Kidney (tissue), 22 donors: Measurements from ENCODE around the gene LYZL4. TPM values are rescaled to one million over a fixed set of nuclear protein-coding genes. Genes with fewer than 3 reads are reported as not detected.

Experiments used
- DNase-seq, 5 donors: peaks; one replicate each; pipeline ENCODE4 v3.0.0-alpha.2; 2013 to 2020
- FAIRE-seq: peaks from 2 replicates; lab custom pipeline; 2012; peaks lifted over from hg19 to GRCh38; lab: Jason Lieb, UNC
- H3K27ac ChIP-seq, 2 donors: one replicate each; pipeline ENCODE4 v1.7.0; 2013; ENCODE audit warnings: low read depth in 2 of 2, low read length in 2 of 2, inconsistent platforms in 1 of 2
- H3K27me3 ChIP-seq: one replicate; pipeline ENCODE4 v1.7.1; 2013; ENCODE audit warnings: low read length, inconsistent platforms; ENCODE audit not compliant: control insufficient read depth, insufficient read depth
- H3K36me3 ChIP-seq, 3 donors: one replicate each; pipeline versions ENCODE4 v1.7.0 to v1.7.1; 2013; ENCODE audit warnings: low read length in 3 of 3, control low read depth in 1 of 3, inconsistent platforms in 1 of 3; ENCODE audit not compliant: insufficient read depth in 3 of 3, control insufficient read depth in 2 of 3
- H3K4me1 ChIP-seq, 3 donors: one replicate each; pipeline versions ENCODE4 v1.7.0 to v1.7.1; 2013; ENCODE audit warnings: low read length in 3 of 3, inconsistent platforms in 1 of 3, low read depth in 1 of 3; ENCODE audit not compliant: control insufficient read depth in 2 of 3, insufficient read depth in 2 of 3
- H3K4me3 ChIP-seq, 3 donors: one replicate each; pipeline versions ENCODE4 v1.7.0 to v1.8.1; 2013; ENCODE audit warnings: low read length in 3 of 3, control low read depth in 1 of 3, inconsistent platforms in 1 of 3
- H3K9ac ChIP-seq, 3 donors: one replicate each; pipeline versions ENCODE4 v1.7.0 to v1.7.1; 2013; ENCODE audit warnings: low read length in 3 of 3, control low read depth in 1 of 3, inconsistent platforms in 1 of 3
- H3K9me3 ChIP-seq, 3 donors: one replicate each; pipeline versions ENCODE4 v1.7.0 to v1.7.1; 2013; ENCODE audit warnings: low read length in 3 of 3, control low read depth in 1 of 3, inconsistent platforms in 1 of 3; ENCODE audit not compliant: control insufficient read depth in 2 of 3, insufficient read depth in 1 of 3
- CTCF ChIP-seq: IDR thresholded peaks from 3 replicates; pipeline ENCODE4 v1.5.1; 2012; ENCODE audit warnings: mild to moderate bottlenecking, moderate library complexity, borderline replicate concordance; ENCODE audit not compliant: insufficient read depth; ENCODE audit errors: extremely low read depth
- intact Hi-C: fragments of 100-400 bp; cut with DNase I; formaldehyde crosslinking; loops from one replicate; pipeline ENCODE4 v1.11.1; 2022
- long read RNA-seq, 10 donors: library from polyadenylated mRNA in 1 of 10; unstranded in 1 of 10; transcript quantifications; one replicate each; pipeline ENCODE4 v2.0.0 and lab custom pipeline, GENCODE V29; 2021 to 2026
- polyA plus RNA-seq: library from polyadenylated mRNA; stranded (reverse); fragments of 350-450 nt; fragmentation: Illumina TruSeq; extraction: RNeasy Lipid Tissue Mini Kit (QIAGEN cat#74804); gene quantifications from one replicate; pipeline ENCODE4 v1.2.3, GENCODE V29; 2014; ENCODE audit warnings: low read depth, low replicate concordance; ENCODE audit not compliant: insufficient read depth
- total RNA-seq: library from RNA; stranded (reverse); fragmentation: NEBNext Ultra II Directional; extraction: Animal tissue kit (Norgen Biotek cat#: 25700); gene quantifications from one replicate; pipeline ENCODE4 v1.2.1, GENCODE V29; 2021
- donor health status: control.
- donor health status: control.
- donor health status: control.
- donor health status: control.
- donor health status: control.
- donor health status: DM: yes; HTN: yes; CAD: no.
- donor health status: Normal renal cell carcinoma (clear cell type).

Gene LYZL4, protein sequence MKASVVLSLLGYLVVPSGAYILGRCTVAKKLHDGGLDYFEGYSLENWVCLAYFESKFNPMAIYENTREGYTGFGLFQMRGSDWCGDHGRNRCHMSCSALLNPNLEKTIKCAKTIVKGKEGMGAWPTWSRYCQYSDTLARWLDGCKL
- total RNA-seq (not detected), polyA plus RNA-seq (not detected)
- long read RNA-seq, donor 1: 0 reads
- long read RNA-seq, donor 2: 0 reads
- long read RNA-seq, donor 3: 0 reads
- long read RNA-seq, donor 4: 0 reads
- long read RNA-seq, donor 5: 0 reads
- long read RNA-seq, donor 6: 0 reads
- long read RNA-seq, donor 7: 0 reads
- long read RNA-seq, donor 8: 0 reads
- long read RNA-seq, donor 9: 0 reads
- long read RNA-seq, donor 10: 0 reads

DNA sequence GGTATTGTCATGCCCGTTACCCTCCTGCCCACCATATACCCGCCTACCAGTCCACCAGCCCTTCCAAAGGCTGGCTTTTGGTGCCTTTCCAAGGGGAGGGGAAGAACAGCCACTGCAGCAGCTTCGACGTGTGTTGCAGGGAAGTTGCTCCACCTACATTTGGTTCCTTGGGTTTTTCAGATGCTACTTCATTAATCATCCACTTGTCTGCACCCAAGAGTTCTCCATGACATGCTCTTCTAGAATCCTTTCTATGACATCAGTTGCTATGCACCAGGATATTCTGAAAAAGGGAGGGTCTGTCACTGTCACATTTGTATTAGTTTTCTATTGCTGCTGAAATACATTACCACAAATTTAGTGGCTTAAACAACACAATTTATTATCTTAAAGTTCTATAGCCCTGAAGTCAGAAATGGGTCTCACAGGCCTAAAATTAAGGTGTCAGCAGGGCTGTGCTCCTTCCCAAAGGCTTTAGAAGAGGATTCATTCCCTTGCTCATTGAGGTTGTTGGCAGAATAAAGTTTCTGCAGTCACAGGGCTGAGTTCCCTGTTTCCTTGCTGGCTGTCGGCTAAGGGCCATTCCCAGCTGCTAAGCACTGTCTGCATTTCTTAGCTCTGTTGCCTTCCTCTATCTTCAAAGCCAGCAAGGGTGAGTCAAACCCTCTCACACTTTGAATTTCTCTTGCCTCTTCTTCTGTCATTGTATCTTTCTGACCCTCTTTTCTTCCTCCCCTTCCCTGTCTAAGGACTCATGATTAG is at the start of gene LYZL4:
TSS of gene LYZL4 (minus strand) at position 241 of the 762 bp plus-strand sequence. CDS start 3,359 bp downstream, outside the sequence.
- TF ChIP-seq CTCF: no peak
- FAIRE-seq: no peak
- intact Hi-C loops: no loop called here

DNA sequence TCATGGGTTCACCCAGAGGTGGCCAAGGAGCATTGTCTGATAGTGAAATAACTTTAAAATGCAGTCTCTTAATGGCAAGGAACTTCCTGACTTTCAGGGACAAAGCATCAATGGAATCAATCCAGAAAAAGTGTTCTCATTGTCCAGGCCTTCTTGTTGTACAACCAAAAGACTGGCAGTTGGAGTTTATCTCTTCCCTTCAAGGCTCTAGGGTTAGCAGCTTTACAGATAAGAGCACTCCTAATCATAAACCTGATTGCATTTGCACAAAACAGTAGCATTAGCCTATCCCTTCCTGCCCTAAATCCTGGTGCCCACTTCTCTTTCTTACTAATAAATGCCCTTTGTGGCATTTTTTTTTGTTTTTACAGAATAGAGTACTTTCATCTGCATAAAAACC is 48.7 kb upstream of the LYZL4 start:
- FAIRE-seq (no peak), DNase-seq (no peak)
- H3K9me3 ChIP-seq: peaks cover 0 to under 1% (median 0%) of the 10 kb centered on the region in 3 donors
- intact Hi-C loops: no loop called here
- H3K36me3 ChIP-seq: no peaks in the 10 kb centered on the region
- no peak for TF ChIP-seq CTCF
- no peaks in the 10 kb centered on the region for H3K27me3 ChIP-seq
- no peak overlapping the region for H3K27ac ChIP-seq
- H3K4me3 ChIP-seq: no peak overlapping the region
- H3K4me1 ChIP-seq: no peaks in the 10 kb centered on the region
- no peak overlapping the region for H3K9ac ChIP-seq

More for the DNA sequence above, at the start of gene LYZL4:
- Histone ChIP-seq H3K27me3 (no peaks in the 10 kb centered on the region), H3K9me3 (no peaks in the 10 kb centered on the region), H3K9ac (no peak within 1 kb of the TSS), H3K36me3 (no peaks in the 10 kb centered on the region), H3K4me1 (no peaks in the 10 kb centered on the region), H3K27ac (no peak within 1 kb of the TSS), H3K4me3 (no peak within 1 kb of the TSS)
- no peak for DNase-seq

DNA sequence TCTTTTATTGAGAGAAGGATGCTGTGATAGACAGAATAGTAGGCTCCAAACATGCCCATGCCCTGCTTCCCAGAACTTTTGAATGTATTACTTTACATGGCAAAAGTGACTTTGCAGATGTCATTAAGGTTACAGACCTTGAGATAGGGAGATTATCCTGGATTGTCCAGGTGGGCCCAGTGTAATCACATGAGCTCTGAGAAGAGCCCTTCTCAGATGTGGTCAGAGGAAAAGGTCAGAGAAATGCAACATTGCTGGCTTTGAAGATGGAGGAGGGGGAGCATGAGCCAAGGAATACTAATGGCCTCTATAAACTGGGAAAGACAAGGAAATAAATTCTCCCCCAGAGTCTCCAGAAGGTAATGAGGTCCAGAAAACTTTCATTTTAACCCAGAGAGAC is 45.8 kb upstream of the LYZL4 start:
- H3K27ac ChIP-seq: no peak overlapping the region
- no peaks in the 10 kb centered on the region for H3K36me3 ChIP-seq
- intact Hi-C loops: no loop called here
- no peak for TF ChIP-seq CTCF
- H3K27me3 ChIP-seq: no peaks in the 10 kb centered on the region
- no peaks in the 10 kb centered on the region for H3K4me1 ChIP-seq
- no peak overlapping the region for H3K4me3 ChIP-seq
- H3K9ac ChIP-seq: no peak overlapping the region
- peaks cover 0 to 6% (median 0%) of the 10 kb centered on the region in 3 donors for H3K9me3 ChIP-seq
- no peak for FAIRE-seq
- DNase-seq: no peak
